WTC11 (cell line): ENCODE measurements around the gene AQP5. TPM values are rescaled to one million over a fixed set of nuclear protein-coding genes. Genes with fewer than 3 reads are reported as not detected.

ENCODE experiments used
- JUN ChIP-seq: sonication (generic); formaldehyde crosslinking; IDR thresholded peaks from 2 replicates; pipeline ENCODE4 v1.8.0; 2023; ENCODE audit warnings: mild to moderate bottlenecking, missing genetic modification reagents
- NR1H2 ChIP-seq: sonication (generic); formaldehyde crosslinking; IDR thresholded peaks from 2 replicates; pipeline ENCODE4 v1.9.0; 2021; ENCODE audit warnings: mild to moderate bottlenecking, moderate library complexity, missing genetic modification reagents
- NR2C2 ChIP-seq: sonication (generic); formaldehyde crosslinking; IDR thresholded peaks from 2 replicates; pipeline ENCODE4 v1.8.0; 2022; ENCODE audit warnings: mild to moderate bottlenecking, missing genetic modification reagents
- ZBTB21 ChIP-seq: sonication (generic); formaldehyde crosslinking; IDR thresholded peaks from 2 replicates; pipeline ENCODE4 v1.8.1; 2023; ENCODE audit warnings: mild to moderate bottlenecking, missing genetic modification reagents, borderline replicate concordance
- ZNF263 ChIP-seq: sonication (generic); formaldehyde crosslinking; IDR thresholded peaks from 2 replicates; pipeline ENCODE4 v1.8.1; 2022; ENCODE audit warnings: low read depth, mild to moderate bottlenecking, moderate library complexity, missing genetic modification reagents
- total RNA-seq: library from RNA; stranded (reverse); gene quantifications from 3 replicates; pipeline ENCODE4 v1.2.3, GENCODE V29; 2021
- TF ChIP-seq, protein P1 (sequence below): fragments of 200-600 bp; IDR thresholded peaks from 2 replicates; pipeline ENCODE4 v1.8.0; 2022; ENCODE audit warnings: antibody characterized with exemption
- TF ChIP-seq, protein P2 (sequence below): sonication (generic); formaldehyde crosslinking; IDR thresholded peaks from 2 replicates; pipeline ENCODE4 v1.8.0; 2023; ENCODE audit warnings: missing genetic modification reagents, mild to moderate bottlenecking, borderline replicate concordance
- TF ChIP-seq, protein P3 (sequence below): sonication (generic); formaldehyde crosslinking; IDR thresholded peaks from 2 replicates; pipeline ENCODE4 v1.8.1; 2023; ENCODE audit warnings: mild to moderate bottlenecking, missing genetic modification reagents
- TF ChIP-seq, protein P4 (sequence below): sonication (generic); formaldehyde crosslinking; conservative IDR thresholded peaks from 2 replicates; pipeline ENCODE4 v1.8.1; 2023; ENCODE audit warnings: mild to moderate bottlenecking, low read depth, missing genetic modification reagents, moderate library complexity
- TF ChIP-seq, protein P5 (sequence below): sonication (generic); formaldehyde crosslinking; IDR thresholded peaks from 2 replicates; pipeline ENCODE4 v1.8.1; 2023; ENCODE audit warnings: mild to moderate bottlenecking, missing genetic modification reagents, borderline replicate concordance

The AQP5 gene
- total RNA-seq, 1 experiment from 2014 or later: 2.8 TPM

DNA sequence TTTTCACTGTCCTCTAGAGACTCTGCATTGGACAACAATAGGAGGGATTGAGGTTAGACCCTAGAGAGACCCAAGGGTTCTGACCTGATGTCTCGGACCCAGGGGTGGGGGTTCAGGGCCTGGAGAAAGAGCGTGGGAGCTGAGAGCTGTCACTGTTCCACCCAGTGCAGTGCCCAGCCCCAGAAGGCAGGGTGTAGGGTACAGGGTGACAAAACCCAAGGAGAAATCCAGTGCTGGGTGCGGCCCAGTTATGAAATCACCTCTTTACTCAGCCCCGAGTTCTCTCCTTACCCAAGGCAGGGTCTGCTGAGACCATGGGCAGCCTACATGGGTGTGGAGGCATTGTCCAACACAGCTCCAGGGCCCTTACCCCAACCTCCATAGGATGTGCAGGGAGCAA, 8.5 kb upstream of the AQP5 start (continued):
- TF ChIP-seq, protein P1, sequence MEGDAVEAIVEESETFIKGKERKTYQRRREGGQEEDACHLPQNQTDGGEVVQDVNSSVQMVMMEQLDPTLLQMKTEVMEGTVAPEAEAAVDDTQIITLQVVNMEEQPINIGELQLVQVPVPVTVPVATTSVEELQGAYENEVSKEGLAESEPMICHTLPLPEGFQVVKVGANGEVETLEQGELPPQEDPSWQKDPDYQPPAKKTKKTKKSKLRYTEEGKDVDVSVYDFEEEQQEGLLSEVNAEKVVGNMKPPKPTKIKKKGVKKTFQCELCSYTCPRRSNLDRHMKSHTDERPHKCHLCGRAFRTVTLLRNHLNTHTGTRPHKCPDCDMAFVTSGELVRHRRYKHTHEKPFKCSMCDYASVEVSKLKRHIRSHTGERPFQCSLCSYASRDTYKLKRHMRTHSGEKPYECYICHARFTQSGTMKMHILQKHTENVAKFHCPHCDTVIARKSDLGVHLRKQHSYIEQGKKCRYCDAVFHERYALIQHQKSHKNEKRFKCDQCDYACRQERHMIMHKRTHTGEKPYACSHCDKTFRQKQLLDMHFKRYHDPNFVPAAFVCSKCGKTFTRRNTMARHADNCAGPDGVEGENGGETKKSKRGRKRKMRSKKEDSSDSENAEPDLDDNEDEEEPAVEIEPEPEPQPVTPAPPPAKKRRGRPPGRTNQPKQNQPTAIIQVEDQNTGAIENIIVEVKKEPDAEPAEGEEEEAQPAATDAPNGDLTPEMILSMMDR: no peak
- TF ChIP-seq ZNF263 (CRISPR knock-in tag): no peak
- TF ChIP-seq NR1H2 (CRISPR knock-in tag): no peak
- no peak for TF ChIP-seq ZBTB21
- TF ChIP-seq, protein P2, sequence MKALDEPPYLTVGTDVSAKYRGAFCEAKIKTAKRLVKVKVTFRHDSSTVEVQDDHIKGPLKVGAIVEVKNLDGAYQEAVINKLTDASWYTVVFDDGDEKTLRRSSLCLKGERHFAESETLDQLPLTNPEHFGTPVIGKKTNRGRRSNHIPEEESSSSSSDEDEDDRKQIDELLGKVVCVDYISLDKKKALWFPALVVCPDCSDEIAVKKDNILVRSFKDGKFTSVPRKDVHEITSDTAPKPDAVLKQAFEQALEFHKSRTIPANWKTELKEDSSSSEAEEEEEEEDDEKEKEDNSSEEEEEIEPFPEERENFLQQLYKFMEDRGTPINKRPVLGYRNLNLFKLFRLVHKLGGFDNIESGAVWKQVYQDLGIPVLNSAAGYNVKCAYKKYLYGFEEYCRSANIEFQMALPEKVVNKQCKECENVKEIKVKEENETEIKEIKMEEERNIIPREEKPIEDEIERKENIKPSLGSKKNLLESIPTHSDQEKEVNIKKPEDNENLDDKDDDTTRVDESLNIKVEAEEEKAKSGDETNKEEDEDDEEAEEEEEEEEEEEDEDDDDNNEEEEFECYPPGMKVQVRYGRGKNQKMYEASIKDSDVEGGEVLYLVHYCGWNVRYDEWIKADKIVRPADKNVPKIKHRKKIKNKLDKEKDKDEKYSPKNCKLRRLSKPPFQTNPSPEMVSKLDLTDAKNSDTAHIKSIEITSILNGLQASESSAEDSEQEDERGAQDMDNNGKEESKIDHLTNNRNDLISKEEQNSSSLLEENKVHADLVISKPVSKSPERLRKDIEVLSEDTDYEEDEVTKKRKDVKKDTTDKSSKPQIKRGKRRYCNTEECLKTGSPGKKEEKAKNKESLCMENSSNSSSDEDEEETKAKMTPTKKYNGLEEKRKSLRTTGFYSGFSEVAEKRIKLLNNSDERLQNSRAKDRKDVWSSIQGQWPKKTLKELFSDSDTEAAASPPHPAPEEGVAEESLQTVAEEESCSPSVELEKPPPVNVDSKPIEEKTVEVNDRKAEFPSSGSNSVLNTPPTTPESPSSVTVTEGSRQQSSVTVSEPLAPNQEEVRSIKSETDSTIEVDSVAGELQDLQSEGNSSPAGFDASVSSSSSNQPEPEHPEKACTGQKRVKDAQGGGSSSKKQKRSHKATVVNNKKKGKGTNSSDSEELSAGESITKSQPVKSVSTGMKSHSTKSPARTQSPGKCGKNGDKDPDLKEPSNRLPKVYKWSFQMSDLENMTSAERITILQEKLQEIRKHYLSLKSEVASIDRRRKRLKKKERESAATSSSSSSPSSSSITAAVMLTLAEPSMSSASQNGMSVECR (CRISPR knock-in tag): no peak
- TF ChIP-seq, protein P3, sequence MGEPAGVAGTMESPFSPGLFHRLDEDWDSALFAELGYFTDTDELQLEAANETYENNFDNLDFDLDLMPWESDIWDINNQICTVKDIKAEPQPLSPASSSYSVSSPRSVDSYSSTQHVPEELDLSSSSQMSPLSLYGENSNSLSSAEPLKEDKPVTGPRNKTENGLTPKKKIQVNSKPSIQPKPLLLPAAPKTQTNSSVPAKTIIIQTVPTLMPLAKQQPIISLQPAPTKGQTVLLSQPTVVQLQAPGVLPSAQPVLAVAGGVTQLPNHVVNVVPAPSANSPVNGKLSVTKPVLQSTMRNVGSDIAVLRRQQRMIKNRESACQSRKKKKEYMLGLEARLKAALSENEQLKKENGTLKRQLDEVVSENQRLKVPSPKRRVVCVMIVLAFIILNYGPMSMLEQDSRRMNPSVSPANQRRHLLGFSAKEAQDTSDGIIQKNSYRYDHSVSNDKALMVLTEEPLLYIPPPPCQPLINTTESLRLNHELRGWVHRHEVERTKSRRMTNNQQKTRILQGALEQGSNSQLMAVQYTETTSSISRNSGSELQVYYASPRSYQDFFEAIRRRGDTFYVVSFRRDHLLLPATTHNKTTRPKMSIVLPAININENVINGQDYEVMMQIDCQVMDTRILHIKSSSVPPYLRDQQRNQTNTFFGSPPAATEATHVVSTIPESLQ (CRISPR knock-in tag): no peak
- TF ChIP-seq, protein P4, sequence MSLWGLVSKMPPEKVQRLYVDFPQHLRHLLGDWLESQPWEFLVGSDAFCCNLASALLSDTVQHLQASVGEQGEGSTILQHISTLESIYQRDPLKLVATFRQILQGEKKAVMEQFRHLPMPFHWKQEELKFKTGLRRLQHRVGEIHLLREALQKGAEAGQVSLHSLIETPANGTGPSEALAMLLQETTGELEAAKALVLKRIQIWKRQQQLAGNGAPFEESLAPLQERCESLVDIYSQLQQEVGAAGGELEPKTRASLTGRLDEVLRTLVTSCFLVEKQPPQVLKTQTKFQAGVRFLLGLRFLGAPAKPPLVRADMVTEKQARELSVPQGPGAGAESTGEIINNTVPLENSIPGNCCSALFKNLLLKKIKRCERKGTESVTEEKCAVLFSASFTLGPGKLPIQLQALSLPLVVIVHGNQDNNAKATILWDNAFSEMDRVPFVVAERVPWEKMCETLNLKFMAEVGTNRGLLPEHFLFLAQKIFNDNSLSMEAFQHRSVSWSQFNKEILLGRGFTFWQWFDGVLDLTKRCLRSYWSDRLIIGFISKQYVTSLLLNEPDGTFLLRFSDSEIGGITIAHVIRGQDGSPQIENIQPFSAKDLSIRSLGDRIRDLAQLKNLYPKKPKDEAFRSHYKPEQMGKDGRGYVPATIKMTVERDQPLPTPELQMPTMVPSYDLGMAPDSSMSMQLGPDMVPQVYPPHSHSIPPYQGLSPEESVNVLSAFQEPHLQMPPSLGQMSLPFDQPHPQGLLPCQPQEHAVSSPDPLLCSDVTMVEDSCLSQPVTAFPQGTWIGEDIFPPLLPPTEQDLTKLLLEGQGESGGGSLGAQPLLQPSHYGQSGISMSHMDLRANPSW (CRISPR knock-in tag): no peak
- no peak for TF ChIP-seq JUN (CRISPR knock-in tag)
- TF ChIP-seq, protein P5, sequence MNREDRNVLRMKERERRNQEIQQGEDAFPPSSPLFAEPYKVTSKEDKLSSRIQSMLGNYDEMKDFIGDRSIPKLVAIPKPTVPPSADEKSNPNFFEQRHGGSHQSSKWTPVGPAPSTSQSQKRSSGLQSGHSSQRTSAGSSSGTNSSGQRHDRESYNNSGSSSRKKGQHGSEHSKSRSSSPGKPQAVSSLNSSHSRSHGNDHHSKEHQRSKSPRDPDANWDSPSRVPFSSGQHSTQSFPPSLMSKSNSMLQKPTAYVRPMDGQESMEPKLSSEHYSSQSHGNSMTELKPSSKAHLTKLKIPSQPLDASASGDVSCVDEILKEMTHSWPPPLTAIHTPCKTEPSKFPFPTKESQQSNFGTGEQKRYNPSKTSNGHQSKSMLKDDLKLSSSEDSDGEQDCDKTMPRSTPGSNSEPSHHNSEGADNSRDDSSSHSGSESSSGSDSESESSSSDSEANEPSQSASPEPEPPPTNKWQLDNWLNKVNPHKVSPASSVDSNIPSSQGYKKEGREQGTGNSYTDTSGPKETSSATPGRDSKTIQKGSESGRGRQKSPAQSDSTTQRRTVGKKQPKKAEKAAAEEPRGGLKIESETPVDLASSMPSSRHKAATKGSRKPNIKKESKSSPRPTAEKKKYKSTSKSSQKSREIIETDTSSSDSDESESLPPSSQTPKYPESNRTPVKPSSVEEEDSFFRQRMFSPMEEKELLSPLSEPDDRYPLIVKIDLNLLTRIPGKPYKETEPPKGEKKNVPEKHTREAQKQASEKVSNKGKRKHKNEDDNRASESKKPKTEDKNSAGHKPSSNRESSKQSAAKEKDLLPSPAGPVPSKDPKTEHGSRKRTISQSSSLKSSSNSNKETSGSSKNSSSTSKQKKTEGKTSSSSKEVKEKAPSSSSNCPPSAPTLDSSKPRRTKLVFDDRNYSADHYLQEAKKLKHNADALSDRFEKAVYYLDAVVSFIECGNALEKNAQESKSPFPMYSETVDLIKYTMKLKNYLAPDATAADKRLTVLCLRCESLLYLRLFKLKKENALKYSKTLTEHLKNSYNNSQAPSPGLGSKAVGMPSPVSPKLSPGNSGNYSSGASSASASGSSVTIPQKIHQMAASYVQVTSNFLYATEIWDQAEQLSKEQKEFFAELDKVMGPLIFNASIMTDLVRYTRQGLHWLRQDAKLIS: no peak
- TF ChIP-seq NR2C2 (CRISPR knock-in tag): no peak
